A549 (cell line): ENCODE data around the gene SMIM10L2A. TPM values are rescaled to one million over a fixed set of nuclear protein-coding genes. Genes with fewer than 3 reads are reported as not detected.

ENCODE experiments used
- ATAC-seq, 2 experiments: fragments of 200-7000 bp in 1 of 2; fragments of >200 bp in 1 of 2; cut with Nextera tagmentation in 1 of 2; cut with Tn5 transposase in 1 of 2; 3 replicates each; pipeline versions ENCODE4 v1.8.0 to v1.9.1; 2018 to 2020; ENCODE audit warnings: mild to moderate bottlenecking in 1 of 2, moderate library complexity in 1 of 2
- CTCF ChIA-PET: fragments of 300-600 bp; sonication (Branson Sonifier 250); formaldehyde crosslinking; extraction: SDS; loops from one replicate; lab custom pipeline; 2021; ENCODE audit warnings: antibody characterized with exemption, inconsistent platforms; lab: Yijun Ruan, JAX
- POLR2A ChIA-PET: fragments of 350-600 bp; formaldehyde crosslinking; extraction: SDS; loops from one replicate; lab custom pipeline; 2021; ENCODE audit warnings: antibody characterized with exemption, inconsistent platforms; lab: Yijun Ruan, JAX
- DNase-seq, 2 experiments: peaks; one replicate each; pipeline versions ENCODE4 v3.0.0 to v3.0.0-alpha.2; 2011 to 2016; ENCODE audit warnings: low read depth in 1 of 2, low spot score in 1 of 2
- FAIRE-seq: peaks from 2 replicates; lab custom pipeline; 2011; peaks lifted over from hg19 to GRCh38; lab: Jason Lieb, UNC
- H3K27ac ChIP-seq, 2 experiments: fragments of >200 bp; sonication (Bioruptor Twin); formaldehyde crosslinking; 3 replicates each; pipeline ENCODE4 v1.5.1; 2016 to 2017
- H3K4me1 ChIP-seq: fragments of >200 bp; sonication (Bioruptor Twin); formaldehyde crosslinking; 3 replicates; pipeline ENCODE4 v1.6.1; 2016
- H3K4me2 ChIP-seq: fragments of >200 bp; sonication (Bioruptor Twin); formaldehyde crosslinking; 3 replicates; pipeline ENCODE4 v1.6.1; 2016
- H3K4me3 ChIP-seq: fragments of >200 bp; sonication (Bioruptor Twin); formaldehyde crosslinking; 3 replicates; pipeline ENCODE4 v1.5.1; 2016
- H3K9me3 ChIP-seq: fragments of >200 bp; sonication (Bioruptor Twin); formaldehyde crosslinking; 3 replicates; pipeline ENCODE4 v1.6.1; 2016
- BHLHE40 ChIP-seq: IDR thresholded peaks from 2 replicates; pipeline ENCODE4 v1.6.1; 2012; ENCODE audit warnings: low read depth, low read length, inconsistent platforms
- CHD2 ChIP-seq: fragments of 150-350 bp; IDR thresholded peaks from 2 replicates; pipeline ENCODE4 v1.6.1; 2014; ENCODE audit warnings: low read length; ENCODE audit not compliant: partially characterized antibody
- CHD4 ChIP-seq: fragments of 200-600 bp; sonication (generic); IDR thresholded peaks from 2 replicates; pipeline ENCODE4 v1.6.1; 2016; ENCODE audit warnings: antibody characterized with exemption, mild to moderate bottlenecking, borderline replicate concordance
- E2F6 ChIP-seq: IDR thresholded peaks from 2 replicates; pipeline ENCODE4 v1.6.1; 2012; ENCODE audit warnings: low read depth, borderline replicate concordance
- EHF ChIP-seq: fragments of 250-450 bp; sonication (Bioruptor Pico); IDR thresholded peaks from 2 replicates; pipeline ENCODE4 v1.5.0; 2020; ENCODE audit warnings: mild to moderate bottlenecking
- EHMT2 ChIP-seq: fragments of 200-600 bp; sonication (generic); IDR thresholded peaks from 2 replicates; pipeline ENCODE4 v1.6.1; 2016; ENCODE audit warnings: antibody characterized with exemption, low read depth, mild to moderate bottlenecking, moderate library complexity
- EP300 ChIP-seq, 2 experiments: fragments of >200 bp; sonication (Bioruptor Twin); formaldehyde crosslinking; IDR thresholded peaks; 2 replicates in 1 of 2; 3 replicates in 1 of 2; pipeline ENCODE4 v1.6.1; 2016 to 2017
- ESRRA ChIP-seq: fragments of 150-350 bp; IDR thresholded peaks from 2 replicates; pipeline ENCODE4 v1.6.1; 2014; ENCODE audit warnings: mild to moderate bottlenecking, low read length, borderline replicate concordance
- GATA3 ChIP-seq: IDR thresholded peaks from 2 replicates; pipeline ENCODE4 v1.6.1; 2012; ENCODE audit warnings: borderline replicate concordance
- HES2 ChIP-seq: fragments of >200 bp; sonication (Bioruptor Twin); formaldehyde crosslinking; IDR thresholded peaks from 2 replicates; pipeline ENCODE4 v1.6.1; 2016
- HOXB13 ChIP-seq: fragments of 250-450 bp; sonication (Bioruptor Pico); IDR thresholded peaks from 2 replicates; pipeline ENCODE4 v1.5.0; 2020; ENCODE audit warnings: low read depth, mild to moderate bottlenecking, moderate library complexity
- HOXB5 ChIP-seq: fragments of 250-450 bp; sonication (Bioruptor Pico); IDR thresholded peaks from 2 replicates; pipeline ENCODE4 v1.5.0; 2020; ENCODE audit warnings: mild to moderate bottlenecking, moderate library complexity
- KDM5A ChIP-seq: fragments of 200-600 bp; sonication (generic); IDR thresholded peaks from 2 replicates; pipeline ENCODE4 v1.6.1; 2016; ENCODE audit warnings: antibody characterized with exemption, mild to moderate bottlenecking
- NFE2L2 ChIP-seq: fragments of 150-350 bp; conservative IDR thresholded peaks from 2 replicates; pipeline ENCODE4 v1.6.1; 2014; ENCODE audit warnings: low read length
- NR3C1 ChIP-seq: fragments of >200 bp; sonication (Bioruptor Twin); formaldehyde crosslinking; IDR thresholded peaks from 3 replicates; pipeline ENCODE4 v1.6.1; 2017
- PBX3 ChIP-seq: IDR thresholded peaks from 2 replicates; pipeline ENCODE4 v1.6.1; 2012
- PHF8 ChIP-seq: fragments of 200-600 bp; sonication (generic); IDR thresholded peaks from 2 replicates; pipeline ENCODE4 v1.6.1; 2016; ENCODE audit warnings: low read depth, mild to moderate bottlenecking, antibody characterized with exemption, moderate library complexity, borderline replicate concordance
- POLR2A ChIP-seq: IDR thresholded peaks from 2 replicates; pipeline ENCODE4 v1.6.1; 2012; ENCODE audit warnings: mild to moderate bottlenecking, low read length
- POLR2AphosphoS2 ChIP-seq: conservative IDR thresholded peaks from 2 replicates; pipeline ENCODE4 v1.6.1; 2012; ENCODE audit warnings: low read length, improper control_type of control experiment, inconsistent platforms
- RAD21 ChIP-seq, 2 experiments: fragments of >200 bp in 1 of 2; sonication (Bioruptor Twin) in 1 of 2; formaldehyde crosslinking in 1 of 2; IDR thresholded peaks in 1 of 2; conservative IDR thresholded peaks in 1 of 2; 2 replicates in 1 of 2; 3 replicates in 1 of 2; pipeline ENCODE4 v1.6.1; 2012 to 2018; ENCODE audit warnings: inconsistent platforms in 1 of 2
- REST ChIP-seq: fragments of 200-600 bp; sonication (generic); IDR thresholded peaks from 2 replicates; pipeline ENCODE4 v1.6.1; 2016; ENCODE audit warnings: antibody characterized with exemption, mild to moderate bottlenecking, moderate library complexity
- RFX5 ChIP-seq: fragments of 450-650 bp; IDR thresholded peaks from 2 replicates; pipeline ENCODE4 v1.7.1; 2014; ENCODE audit warnings: antibody characterized with exemption, mild to moderate bottlenecking, moderate library complexity
- RNF2 ChIP-seq: fragments of 200-600 bp; sonication (generic); IDR thresholded peaks from 2 replicates; pipeline ENCODE4 v1.6.1; 2016; ENCODE audit warnings: low read depth, mild to moderate bottlenecking, antibody characterized with exemption, moderate library complexity, borderline replicate concordance
- SMC3 ChIP-seq: fragments of >200 bp; sonication (Bioruptor Twin); formaldehyde crosslinking; IDR thresholded peaks from 3 replicates; pipeline ENCODE4 v1.6.1; 2018; ENCODE audit warnings: inconsistent platforms
- SREBF2 ChIP-seq: fragments of 450-650 bp; IDR thresholded peaks from 2 replicates; pipeline ENCODE4 v1.6.1; 2014; ENCODE audit warnings: mild to moderate bottlenecking, moderate library complexity
- TP53 ChIP-seq: fragments of 250-450 bp; sonication (Bioruptor Pico); IDR thresholded peaks from 2 replicates; pipeline ENCODE4 v1.5.0; 2021; ENCODE audit warnings: mild to moderate bottlenecking, moderate library complexity
- ZC3H11A ChIP-seq: fragments of 450-650 bp; IDR thresholded peaks from 2 replicates; pipeline ENCODE4 v1.6.1; 2014; ENCODE audit warnings: antibody characterized with exemption, mild to moderate bottlenecking
- ZFP36 ChIP-seq: fragments of 450-650 bp; IDR thresholded peaks from 2 replicates; pipeline ENCODE4 v1.6.1; 2014; ENCODE audit warnings: borderline replicate concordance; ENCODE audit not compliant: partially characterized antibody
- ZSCAN20 ChIP-seq: fragments of 250-450 bp; sonication (Bioruptor Pico); IDR thresholded peaks from 2 replicates; pipeline ENCODE4 v1.8.0; 2022; ENCODE audit warnings: mild to moderate bottlenecking, moderate library complexity
- WGBS: methylation state at CpG from one replicate; pipeline ENCODE4 v1.1.6; 2017; ENCODE audit errors: missing lambda C conversion rate; 5-methylcytosine and 5-hydroxymethylcytosine counted together
- polyA plus RNA-seq, 4 experiments: library from polyadenylated mRNA; depleted of rRNA in 3 of 4; stranded (reverse); fragments of >200 nt; fragmentation: RNase III in 1 of 4; extraction: RNeasy Plus Mini Kit Qiagen cat#74134 plus additional on column Dnase treatment in 1 of 4; gene quantifications; 2 replicates in 3 of 4; 3 replicates in 1 of 4; pipeline ENCODE4 v1.2.3, GENCODE V29; 2011 to 2017

SMIM10L2A gene
- polyA plus RNA-seq, 2 of the 4 experiments (the other 2 are of a cell fraction): 0.37 to 0.59 TPM

GRCh38 chrX:135396109-135396508 is 25.6 kb upstream of the SMIM10L2A start (continued):
- TF ChIP-seq SREBF2 (no peak), HES2 (no peak), SMC3 (no peak), EP300 (IDR thresholded peaks at IDR 0.05) (no peak)
- TF ChIP-seq, all 56 proteins: peak for 0

- H3K4me2 ChIP-seq: no peak overlapping the region
- FAIRE-seq: no peak
- TF ChIP-seq GATA3 (no peak), ESRRA (no peak), NFE2L2 (no peak), RNF2 (no peak), HOXB13 (CRISPR knock-in tag) (no peak), CHD2 (no peak), ZC3H11A (no peak), EHF (CRISPR knock-in tag) (no peak), RAD21 (conservative IDR thresholded peaks at IDR 0.05 in 1 of 2, IDR thresholded peaks at IDR 0.05 in 1 of 2) (no peak), E2F6 (no peak), TP53 (CRISPR knock-in tag) (no peak), SMC3 (no peak)
- peaks cover 6% of the 10 kb centered on the region; the same call in 1 of the 3 replicates for H3K4me1 ChIP-seq
- H3K9me3 ChIP-seq: no peaks in the 10 kb centered on the region
- no peak overlapping the region for H3K27ac ChIP-seq
- DNase-seq: no peak
- ChIA-PET CTCF (interaction anchor here (0.6 kb wide), 1 partner anchor 36 kb away, joined by 3 read pairs; no protein-coding TSS in a partner anchor), POLR2A (no interaction called here)
- no peak for ATAC-seq
- H3K4me3 ChIP-seq: no peak overlapping the region
- WGBS: 81% methylated on average over 3 of the region's 3 CpGs
These were observed 25.2 kb upstream of the SMIM10L2A start for GRCh38 chrX:135396566-135396965.

GRCh38 chrX:135397652-135398051 is 24.1 kb upstream of the SMIM10L2A start:
- H3K4me1 ChIP-seq: peaks cover 6% of the 10 kb centered on the region; the same call in 1 of the 3 replicates
- H3K4me3 ChIP-seq: no peak overlapping the region
- ATAC-seq: no peak
- no peak for FAIRE-seq
- ChIA-PET POLR2A (no interaction called here), CTCF (interaction anchor here (0.6 kb wide), 1 partner anchor 39 kb away, joined by 3 read pairs; no protein-coding TSS in a partner anchor)
- no peak for TF ChIP-seq POLR2A
- TF ChIP-seq BHLHE40: no peak
- no peak for TF ChIP-seq EHMT2
- no peak for TF ChIP-seq POLR2AphosphoS2
- no peak for TF ChIP-seq ZC3H11A
- no peak for TF ChIP-seq NR3C1
- TF ChIP-seq EHF (CRISPR knock-in tag): no peak
- TF ChIP-seq HOXB13 (CRISPR knock-in tag): no peak
- no peak for TF ChIP-seq ZSCAN20
- TF ChIP-seq ZFP36: no peak
- no peak for TF ChIP-seq EP300 (IDR thresholded peaks at IDR 0.05)
- no peak for TF ChIP-seq PHF8
- TF ChIP-seq CHD2: no peak
- no peak for TF ChIP-seq KDM5A
- TF ChIP-seq RFX5: no peak
- TF ChIP-seq HOXB5 (CRISPR knock-in tag): no peak
- TF ChIP-seq REST: no peak
- no peak for TF ChIP-seq PBX3
- TF ChIP-seq CHD4: no peak
- DNase-seq: no peak
- no peak overlapping the region for H3K4me2 ChIP-seq
- H3K27ac ChIP-seq: no peak overlapping the region
- 58% methylated on average over 2 of the region's 2 CpGs for WGBS
- no peaks in the 10 kb centered on the region for H3K9me3 ChIP-seq
